ENCODE results near the gene MRPS18A.

DNA sequence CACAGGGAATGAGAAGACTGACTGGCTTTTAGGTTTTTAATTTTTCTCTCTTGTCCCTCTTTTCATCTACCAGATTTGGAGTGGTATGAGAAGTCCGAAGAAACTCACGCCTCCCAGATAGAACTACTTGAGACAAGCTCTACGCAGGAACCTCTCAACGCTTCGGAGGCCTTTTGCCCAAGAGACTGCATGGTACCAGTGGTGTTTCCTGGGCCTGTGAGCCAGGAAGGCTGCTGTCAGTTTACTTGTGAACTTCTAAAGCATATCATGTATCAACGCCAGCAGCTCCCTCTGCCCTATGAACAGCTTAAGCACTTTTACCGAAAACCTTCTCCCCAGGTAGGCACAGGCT is 51.3 kb downstream of the MRPS18A start:
- TF ChIP-seq POLR2A (IDR thresholded peaks at IDR 0.05) (no peak), CTCF (IDR thresholded peaks at IDR 0.05) (no peak)
